Retinal pigment epithelial cell (primary cell): ENCODE measurements around the gene KMT2A.
"Not testable (repeated sequence)": the region's sequence is repeated elsewhere in the genome, so short reads cannot be mapped to it uniquely, and the experiment has no call there.

ENCODE experiments used
- DNase-seq: peaks from one replicate; pipeline ENCODE4 v3.0.0-alpha.2; 2010; ENCODE audit warnings: low read depth
- H3K4me3 ChIP-seq: 2 replicates; pipeline ENCODE4 v1.5.1; 2011; ENCODE audit warnings: mild to moderate bottlenecking, low read length, control low read depth, moderate library complexity
- CTCF ChIP-seq: conservative IDR thresholded peaks from 2 replicates; pipeline ENCODE4 v1.5.1; 2011; ENCODE audit warnings: low read depth, low read length, control low read depth, inconsistent platforms

Gene KMT2A

GRCh38 chr11:118406599-118407166 lies 29.6 kb upstream of the KMT2A start:
- H3K4me3 ChIP-seq, result no peak overlapping the region
- no peak for DNase-seq
- TF ChIP-seq CTCF, result no peak

- no peak overlapping the region for H3K4me3 ChIP-seq
- no peak for DNase-seq
- TF ChIP-seq CTCF, result no peak
Observed at GRCh38 chr11:118410055-118410745, 26.1 kb upstream of the KMT2A start.

GRCh38 chr11:118411530-118411929 lies 24.8 kb upstream of the KMT2A start:
- no peak overlapping the region for H3K4me3 ChIP-seq
- DNase-seq, result no peak
- TF ChIP-seq CTCF, result no peak

- no peak for DNase-seq
- TF ChIP-seq CTCF, result no peak
Observed at GRCh38 chr11:118412921-118413320, 23.4 kb upstream of the KMT2A start.

GRCh38 chr11:118415062-118415738 lies 21.1 kb upstream of the KMT2A start:
- TF ChIP-seq CTCF, result no peak
- H3K4me3 ChIP-seq, result no peak overlapping the region
- no peak for DNase-seq

More at GRCh38 chr11:118412921-118413320, 23.4 kb upstream of the KMT2A start:
- H3K4me3 ChIP-seq, result no peak overlapping the region

- peak; percentile 68 for DNase-seq
- TF ChIP-seq CTCF, result no peak
- H3K4me3 ChIP-seq, result no peak overlapping the region
Observed at GRCh38 chr11:118415739-118416068, 20.6 kb upstream of the KMT2A start.

GRCh38 chr11:118416900-118417299 lies 19.4 kb upstream of the KMT2A start:
- not testable (repeated sequence) for DNase-seq, H3K4me3 ChIP-seq
